GM12878 (cell line): ENCODE data around the gene DPF3. TPM values are rescaled to one million over a fixed set of nuclear protein-coding genes. Genes with fewer than 3 reads are reported as not detected.

Source experiments
- ATAC-seq: fragments of 200-7000 bp; cut with Tn5 transposase; 3 replicates; pipeline ENCODE4 v1.9.1; 2020; ENCODE audit warnings: mild to moderate bottlenecking, moderate library complexity
- BruUV-seq: library from RNA; stranded (reverse); fragments of 400-500 nt; replicated peaks from 2 replicates; lab custom pipeline; 2021; lab: Mats Ljungman, UMichigan
- CTCF ChIA-PET: fragments of 300-600 bp; sonication (Branson Sonifier 250); formaldehyde crosslinking; extraction: SDS; loops from one replicate; lab custom pipeline; 2021; ENCODE audit warnings: inconsistent platforms; lab: Yijun Ruan, JAX
- POLR2A ChIA-PET: fragments of 350-600 bp; formaldehyde crosslinking; extraction: SDS; loops from one replicate; lab custom pipeline; 2021; ENCODE audit warnings: inconsistent platforms; lab: Charles Lee
- RAD21 ChIA-PET: fragments of 300-600 bp; sonication (Branson Sonifier 250); formaldehyde crosslinking; loops from one replicate; lab custom pipeline; 2023; ENCODE audit warnings: antibody characterized with exemption; ENCODE audit not compliant: unreplicated experiment; lab: Charles Lee
- SMC1A ChIA-PET: fragments of 300-600 bp; sonication (Branson Sonifier 250); formaldehyde crosslinking; loops from one replicate; lab custom pipeline; 2023; ENCODE audit not compliant: unreplicated experiment, uncharacterized antibody; lab: Charles Lee
- DNase-seq: peaks from one replicate; pipeline ENCODE4 v3.0.0-alpha.2; 2011; ENCODE audit warnings: low read depth, low spot score
- FAIRE-seq: peaks from 3 replicates; lab custom pipeline; 2011; peaks lifted over from hg19 to GRCh38; lab: Jason Lieb, UNC
- H2AFZ ChIP-seq: 2 replicates; pipeline ENCODE4 v1.6.0; 2011; ENCODE audit warnings: low read depth, low read length, control low read depth; ENCODE audit not compliant: control insufficient read depth
- H3K27ac ChIP-seq: 2 replicates; pipeline ENCODE4 v1.5.1; 2011; ENCODE audit warnings: control low read depth; ENCODE audit not compliant: control insufficient read depth, insufficient read depth
- H3K27me3 ChIP-seq, 2 experiments: replicated peaks in 1 of 2; 2 replicates each; pipeline versions ENCODE4 v1.6.0 to v1.6.1; 2011; ENCODE audit warnings: low read length in 1 of 2; ENCODE audit not compliant: control insufficient read depth in 2 of 2, insufficient read depth in 2 of 2
- H3K36me3 ChIP-seq, 2 experiments: 2 replicates each; pipeline ENCODE4 v1.5.1; 2011; ENCODE audit warnings: low read length in 1 of 2; ENCODE audit not compliant: control insufficient read depth in 2 of 2, insufficient read depth in 2 of 2
- H3K4me1 ChIP-seq: 2 replicates; pipeline ENCODE4 v1.6.1; 2011; ENCODE audit warnings: mild to moderate bottlenecking, low read length, moderate library complexity, mixed read lengths; ENCODE audit not compliant: control insufficient read depth, insufficient read depth
- H3K4me2 ChIP-seq: 2 replicates; pipeline ENCODE4 v1.6.0; 2011; ENCODE audit warnings: control low read depth; ENCODE audit not compliant: control insufficient read depth, insufficient read depth
- H3K4me3 ChIP-seq: fragments of 200-600 bp; sonication (generic); 2 replicates; pipeline ENCODE4 v1.5.1; 2016
- H3K79me2 ChIP-seq: 2 replicates; pipeline ENCODE4 v1.6.0; 2011; ENCODE audit warnings: low read length; ENCODE audit not compliant: control insufficient read depth, insufficient read depth
- H3K9ac ChIP-seq: 2 replicates; pipeline ENCODE4 v1.8.0; 2011; ENCODE audit warnings: low read length, control low read depth, mixed read lengths; ENCODE audit not compliant: control insufficient read depth, insufficient read depth
- H3K9me3 ChIP-seq: replicated peaks from 3 replicates; pipeline ENCODE4 v1.5.1; 2011; ENCODE audit warnings: mild to moderate bottlenecking, low read length; ENCODE audit not compliant: control insufficient read depth, insufficient read depth
- H4K20me1 ChIP-seq: 2 replicates; pipeline ENCODE4 v1.6.0; 2011; ENCODE audit not compliant: control insufficient read depth, insufficient read depth
- ATF2 ChIP-seq: IDR thresholded peaks from 2 replicates; pipeline ENCODE4 v1.6.1; 2012; ENCODE audit warnings: low read length, inconsistent platforms
- BCL3 ChIP-seq: IDR thresholded peaks from 2 replicates; pipeline ENCODE4 v1.6.1; 2011; ENCODE audit warnings: borderline replicate concordance, low read depth, mild to moderate bottlenecking, moderate library complexity, low read length; ENCODE audit not compliant: insufficient read depth, poor library complexity, severe bottlenecking
- CHD1 ChIP-seq: IDR thresholded peaks from 2 replicates; pipeline ENCODE4 v1.6.1; 2012; ENCODE audit warnings: low read depth, low read length, improper control_type of control experiment
- E2F8 ChIP-seq: fragments of 450-650 bp; IDR thresholded peaks from 2 replicates; pipeline ENCODE4 v1.6.1; 2018; ENCODE audit warnings: mild to moderate bottlenecking, low read depth, moderate library complexity; ENCODE audit not compliant: partially characterized antibody
- IKZF2 ChIP-seq, 2 experiments: fragments of 450-650 bp; IDR thresholded peaks; 2 replicates each; pipeline ENCODE4 v1.6.1; 2017; ENCODE audit warnings: mild to moderate bottlenecking in 2 of 2, moderate library complexity in 2 of 2
- PAX8 ChIP-seq: fragments of 450-650 bp; IDR thresholded peaks from 2 replicates; pipeline ENCODE4 v1.6.1; 2017; ENCODE audit warnings: mild to moderate bottlenecking, moderate library complexity
- POLR2AphosphoS2 ChIP-seq: IDR thresholded peaks from 2 replicates; pipeline ENCODE4 v1.6.1; 2011; ENCODE audit warnings: low read depth, mild to moderate bottlenecking, low read length, improper control_type of control experiment, moderate library complexity
- RAD21 ChIP-seq: IDR thresholded peaks from 2 replicates; pipeline ENCODE4 v1.6.1; 2011; ENCODE audit warnings: mild to moderate bottlenecking, low read depth, low read length, moderate library complexity; ENCODE audit not compliant: insufficient read depth
- RBBP5 ChIP-seq: fragments of 200-600 bp; sonication (generic); conservative IDR thresholded peaks from 2 replicates; pipeline ENCODE4 v1.6.1; 2016
- RUNX3 ChIP-seq: IDR thresholded peaks from 2 replicates; pipeline ENCODE4 v1.6.1; 2012; ENCODE audit warnings: low read length, inconsistent platforms
- SRF ChIP-seq, 2 experiments: IDR thresholded peaks; 2 replicates each; pipeline ENCODE4 v1.6.1; 2011; ENCODE audit warnings: low read depth in 2 of 2, low read length in 2 of 2, mild to moderate bottlenecking in 1 of 2, moderate library complexity in 1 of 2
- TCF3 ChIP-seq: IDR thresholded peaks from 2 replicates; pipeline ENCODE4 v1.6.1; 2012; ENCODE audit warnings: low read depth, mild to moderate bottlenecking, low read length, borderline replicate concordance; ENCODE audit not compliant: insufficient read depth
- ZNF687 ChIP-seq: fragments of 450-650 bp; IDR thresholded peaks from 2 replicates; pipeline ENCODE4 v1.6.1; 2017; ENCODE audit warnings: mild to moderate bottlenecking, moderate library complexity
- WGBS: methylation state at CpG from one replicate; pipeline ENCODE4 v1.1.6; 2016; ENCODE audit warnings: low lambda C conversion rate; ENCODE audit not compliant: insufficient replicate concordance, insufficient coverage; ENCODE audit errors: missing lambda C conversion rate; 5-methylcytosine and 5-hydroxymethylcytosine counted together
- in situ Hi-C: fragments of 300-500 bp; cut with MboI; formaldehyde crosslinking; loops from 9 replicates; pipeline ENCODE4 v1.14.3; 2018; ENCODE audit warnings: mixed read lengths
- intact Hi-C: fragments of 100-400 bp; cut with micrococcal nuclease; formaldehyde crosslinking; loops from one replicate; pipeline ENCODE4 v1.14.2; 2022; ENCODE audit not compliant: unreplicated experiment
- polyA plus RNA-seq, 11 experiments: library from polyadenylated mRNA; depleted of rRNA in 4 of 11; unstranded in 6 of 11; stranded (reverse) in 5 of 11; fragments of >200 nt; fragmentation: Nextera tagmentation in 4 of 11; fragmentation: Illumina TruSeq in 1 of 11; extraction: Ambion mirVana in 4 of 11; extraction: Trizol in 1 of 11; gene quantifications; 1 replicate in 1 of 11; 2 replicates in 10 of 11; pipeline versions ENCODE4 v1.2.1 to v1.2.3, GENCODE V29; 2011 to 2016; ENCODE audit warnings: inconsistent platforms in 2 of 11, missing spikeins in 2 of 11, low read depth in 1 of 11
- total RNA-seq, 4 experiments: library from RNA; depleted of rRNA in 3 of 4; stranded (reverse); fragments of >200 nt in 3 of 4; fragmentation: Illumina TruSeq in 1 of 4; extraction: Trizol in 1 of 4; gene quantifications; 2 replicates each; pipeline versions ENCODE4 v1.2.1 to v1.2.3, GENCODE V29; 2013 to 2021

DPF3 gene
- total and polyA plus RNA-seq, 10 of the 15 experiments (the other 5 are each of a cell fraction or from before 2014, with no cell fraction given), result 0.69 to 8.0 (median 2.2) TPM

- no peak for TF ChIP-seq PAX8
- no peak for TF ChIP-seq IKZF2 (IDR thresholded peaks at IDR 0.05)
- no peak for TF ChIP-seq RAD21
- no peak for TF ChIP-seq ATF2
- TF ChIP-seq RBBP5, result no peak
- no peak for TF ChIP-seq BCL3
- no peak for TF ChIP-seq SRF (IDR thresholded peaks at IDR 0.05; ENCODE audit: low read depth in 2 of 2, low read length in 2 of 2)
Measured at GRCh38 chr14:72878746-72879145, 15.2 kb downstream of the DPF3 start (continued).

- H3K27me3 ChIP-seq, result no peaks in the 10 kb centered on the region
- H3K27ac ChIP-seq, result no peak overlapping the region
- H3K36me3 ChIP-seq, result no peaks in the 10 kb centered on the region
- peaks cover 12% of the 10 kb centered on the region for H3K4me1 ChIP-seq
- peaks cover 3% of the 10 kb centered on the region; the same call in 2 of the 3 replicates for H3K9me3 ChIP-seq
- no peak overlapping the region for H3K9ac ChIP-seq
- H4K20me1 ChIP-seq, result no peaks in the 10 kb centered on the region
- H3K79me2 ChIP-seq, result no peaks in the 10 kb centered on the region
- WGBS, result 72% methylated on average over 4 of the region's 4 CpGs
- FAIRE-seq (no peak), ATAC-seq (no peak), DNase-seq (no peak)
- H3K4me3 ChIP-seq, result no peak overlapping the region
- no peak overlapping the region for H3K4me2 ChIP-seq
- no TSS peak for BruUV-seq
- intact Hi-C loops (no loop called here), in situ Hi-C loops (no loop called here)
- SMC1A ChIA-PET, result interaction anchor here (0.7 to 0.8 kb wide), 2 partner anchors 23 to 95 kb away, joined by 3 read pairs; no protein-coding TSS in a partner anchor
- RAD21 ChIA-PET, result no interaction called here
- CTCF ChIA-PET, result interaction anchor here (0.9 kb wide), 1 partner anchor 251 kb away, joined by 3 read pairs; no protein-coding TSS in a partner anchor
- POLR2A ChIA-PET, result interaction anchor here (1.0 kb wide), 1 partner anchor 20 kb away, joined by 3 read pairs; no protein-coding TSS in a partner anchor
- no peak overlapping the region for H2AFZ ChIP-seq
- TF ChIP-seq E2F8, result no peak
- no peak for TF ChIP-seq TCF3
- no peak for TF ChIP-seq RUNX3
- TF ChIP-seq ZNF687, result no peak
- no peak for TF ChIP-seq CHD1
- no peak for TF ChIP-seq POLR2AphosphoS2
Measured at GRCh38 chr14:72876710-72877063, 17.2 kb downstream of the DPF3 start.
